HepG2 (cell line): ENCODE results near the gene EXOC6B. TPM values are rescaled to one million over a fixed set of nuclear protein-coding genes. Genes with fewer than 3 reads are reported as not detected.

ENCODE experiments used
- SETDB1 ChIP-seq: sonication (generic); formaldehyde crosslinking; IDR thresholded peaks from 2 replicates; pipeline ENCODE4 v1.5.1; 2020; ENCODE audit warnings: missing genetic modification reagents, mild to moderate bottlenecking, borderline replicate concordance
- ZNF879 ChIP-seq: sonication (generic); formaldehyde crosslinking; IDR thresholded peaks from 2 replicates; pipeline ENCODE4 v1.8.1; 2023; ENCODE audit warnings: missing genetic modification reagents
- polyA plus RNA-seq, 8 experiments: library from polyadenylated mRNA; depleted of rRNA in 3 of 8; stranded (reverse) in 7 of 8; unstranded in 1 of 8; fragments of >200 nt; fragmentation: Illumina TruSeq in 4 of 8; extraction: Trizol in 4 of 8; gene quantifications; 2 replicates each; pipeline versions ENCODE4 v1.2.1 to v1.2.3, GENCODE V29; 2011 to 2016; ENCODE audit warnings: low read depth in 4 of 8, missing spikeins in 1 of 8, mixed read lengths in 1 of 8; ENCODE audit not compliant: insufficient read depth in 1 of 8
- total RNA-seq, 5 experiments: library from RNA; depleted of rRNA; stranded (reverse); fragments of >200 nt; fragmentation: Illumina TruSeq; extraction: Trizol; gene quantifications; 2 replicates each; pipeline ENCODE4 v1.2.3, GENCODE V29; 2016; ENCODE audit warnings: low read depth in 1 of 5
- TF ChIP-seq, protein P1 (sequence below): sonication (generic); formaldehyde crosslinking; IDR thresholded peaks from 2 replicates; pipeline ENCODE4 v1.5.1; 2020; ENCODE audit warnings: mild to moderate bottlenecking, missing genetic modification reagents, borderline replicate concordance
- TF ChIP-seq, protein P2 (sequence below): sonication (generic); formaldehyde crosslinking; IDR thresholded peaks from 2 replicates; pipeline ENCODE4 v1.5.1; 2020; ENCODE audit warnings: missing genetic modification reagents, mild to moderate bottlenecking, borderline replicate concordance

EXOC6B gene
- total and polyA plus RNA-seq, 2 of the 13 experiments (the other 11 are each of a cell fraction or from before 2014, with no cell fraction given) = 9.1 to 15.9 TPM

DNA sequence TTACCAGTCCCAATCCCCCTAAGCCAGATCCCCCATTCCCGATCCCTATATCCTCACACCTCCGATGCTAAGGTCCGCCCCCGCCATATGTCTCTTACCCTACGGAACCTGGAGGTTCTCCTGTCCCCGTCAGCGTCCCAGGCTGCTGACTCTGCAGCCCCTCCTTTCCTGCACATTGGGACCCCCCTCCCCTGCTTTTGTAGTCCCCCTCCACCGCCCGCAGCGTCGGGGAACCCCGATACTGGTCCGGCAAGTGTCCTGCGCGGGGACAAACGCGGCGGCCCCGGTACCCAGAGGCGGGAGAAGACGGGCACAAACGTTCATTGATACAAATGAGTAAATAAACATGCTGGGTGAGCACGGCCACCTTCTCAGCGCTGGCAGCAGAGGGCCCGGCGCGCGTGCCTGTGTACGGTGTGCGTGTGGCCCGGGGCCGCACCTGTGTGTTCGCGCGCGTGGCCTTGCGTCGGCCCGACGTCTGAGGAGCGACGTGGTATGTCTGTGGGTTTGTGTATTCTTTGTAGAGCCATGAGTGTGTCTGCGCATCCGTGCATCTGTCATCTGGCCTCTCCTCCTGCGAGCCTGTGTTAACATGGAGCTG lies 676.2 kb downstream of the EXOC6B start (continued):
- TF ChIP-seq, protein P1, sequence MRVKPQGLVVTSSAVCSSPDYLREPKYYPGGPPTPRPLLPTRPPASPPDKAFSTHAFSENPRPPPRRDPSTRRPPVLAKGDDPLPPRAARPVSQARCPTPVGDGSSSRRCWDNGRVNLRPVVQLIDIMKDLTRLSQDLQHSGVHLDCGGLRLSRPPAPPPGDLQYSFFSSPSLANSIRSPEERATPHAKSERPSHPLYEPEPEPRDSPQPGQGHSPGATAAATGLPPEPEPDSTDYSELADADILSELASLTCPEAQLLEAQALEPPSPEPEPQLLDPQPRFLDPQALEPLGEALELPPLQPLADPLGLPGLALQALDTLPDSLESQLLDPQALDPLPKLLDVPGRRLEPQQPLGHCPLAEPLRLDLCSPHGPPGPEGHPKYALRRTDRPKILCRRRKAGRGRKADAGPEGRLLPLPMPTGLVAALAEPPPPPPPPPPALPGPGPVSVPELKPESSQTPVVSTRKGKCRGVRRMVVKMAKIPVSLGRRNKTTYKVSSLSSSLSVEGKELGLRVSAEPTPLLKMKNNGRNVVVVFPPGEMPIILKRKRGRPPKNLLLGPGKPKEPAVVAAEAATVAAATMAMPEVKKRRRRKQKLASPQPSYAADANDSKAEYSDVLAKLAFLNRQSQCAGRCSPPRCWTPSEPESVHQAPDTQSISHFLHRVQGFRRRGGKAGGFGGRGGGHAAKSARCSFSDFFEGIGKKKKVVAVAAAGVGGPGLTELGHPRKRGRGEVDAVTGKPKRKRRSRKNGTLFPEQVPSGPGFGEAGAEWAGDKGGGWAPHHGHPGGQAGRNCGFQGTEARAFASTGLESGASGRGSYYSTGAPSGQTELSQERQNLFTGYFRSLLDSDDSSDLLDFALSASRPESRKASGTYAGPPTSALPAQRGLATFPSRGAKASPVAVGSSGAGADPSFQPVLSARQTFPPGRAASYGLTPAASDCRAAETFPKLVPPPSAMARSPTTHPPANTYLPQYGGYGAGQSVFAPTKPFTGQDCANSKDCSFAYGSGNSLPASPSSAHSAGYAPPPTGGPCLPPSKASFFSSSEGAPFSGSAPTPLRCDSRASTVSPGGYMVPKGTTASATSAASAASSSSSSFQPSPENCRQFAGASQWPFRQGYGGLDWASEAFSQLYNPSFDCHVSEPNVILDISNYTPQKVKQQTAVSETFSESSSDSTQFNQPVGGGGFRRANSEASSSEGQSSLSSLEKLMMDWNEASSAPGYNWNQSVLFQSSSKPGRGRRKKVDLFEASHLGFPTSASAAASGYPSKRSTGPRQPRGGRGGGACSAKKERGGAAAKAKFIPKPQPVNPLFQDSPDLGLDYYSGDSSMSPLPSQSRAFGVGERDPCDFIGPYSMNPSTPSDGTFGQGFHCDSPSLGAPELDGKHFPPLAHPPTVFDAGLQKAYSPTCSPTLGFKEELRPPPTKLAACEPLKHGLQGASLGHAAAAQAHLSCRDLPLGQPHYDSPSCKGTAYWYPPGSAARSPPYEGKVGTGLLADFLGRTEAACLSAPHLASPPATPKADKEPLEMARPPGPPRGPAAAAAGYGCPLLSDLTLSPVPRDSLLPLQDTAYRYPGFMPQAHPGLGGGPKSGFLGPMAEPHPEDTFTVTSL = no peak
- TF ChIP-seq ZNF879 (CRISPR knock-in tag) (no peak), SETDB1 (no peak)
- TF ChIP-seq, protein P2, sequence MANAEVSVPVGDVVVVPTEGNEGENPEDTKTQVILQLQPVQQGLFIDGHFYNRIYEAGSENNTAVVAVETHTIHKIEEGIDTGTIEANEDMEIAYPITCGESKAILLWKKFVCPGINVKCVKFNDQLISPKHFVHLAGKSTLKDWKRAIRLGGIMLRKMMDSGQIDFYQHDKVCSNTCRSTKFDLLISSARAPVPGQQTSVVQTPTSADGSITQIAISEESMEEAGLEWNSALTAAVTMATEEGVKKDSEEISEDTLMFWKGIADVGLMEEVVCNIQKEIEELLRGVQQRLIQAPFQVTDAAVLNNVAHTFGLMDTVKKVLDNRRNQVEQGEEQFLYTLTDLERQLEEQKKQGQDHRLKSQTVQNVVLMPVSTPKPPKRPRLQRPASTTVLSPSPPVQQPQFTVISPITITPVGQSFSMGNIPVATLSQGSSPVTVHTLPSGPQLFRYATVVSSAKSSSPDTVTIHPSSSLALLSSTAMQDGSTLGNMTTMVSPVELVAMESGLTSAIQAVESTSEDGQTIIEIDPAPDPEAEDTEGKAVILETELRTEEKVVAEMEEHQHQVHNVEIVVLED (CRISPR knock-in tag) = 0 out of 2 replicates have a peak, but pooled peaks have one; percentile 39
